HEK293 (cell line): Measurements from ENCODE around the gene EMILIN1.

Experiments used
- BCL11B ChIP-seq: fragments of 450-650 bp; formaldehyde crosslinking; IDR thresholded peaks from 2 replicates; pipeline ENCODE4 v1.5.1; 2016; ENCODE audit warnings: low read depth, missing biosample characterization, missing genetic modification characterization
- BCL6B ChIP-seq: fragments of 450-650 bp; formaldehyde crosslinking; IDR thresholded peaks from 2 replicates; pipeline ENCODE4 v1.5.1; 2017; ENCODE audit warnings: missing biosample characterization, missing genetic modification characterization
- ZBTB6 ChIP-seq: fragments of 450-650 bp; formaldehyde crosslinking; IDR thresholded peaks from 2 replicates; pipeline ENCODE4 v1.5.1; 2017; ENCODE audit warnings: missing biosample characterization, missing genetic modification characterization
- ZNF350 ChIP-seq: fragments of 450-650 bp; formaldehyde crosslinking; IDR thresholded peaks from 2 replicates; pipeline ENCODE4 v1.5.0; 2017; ENCODE audit warnings: missing biosample characterization, mild to moderate bottlenecking, missing genetic modification characterization
- ZNF423 ChIP-seq: fragments of 450-650 bp; formaldehyde crosslinking; IDR thresholded peaks from 2 replicates; pipeline ENCODE4 v1.5.1; 2016; ENCODE audit warnings: missing biosample characterization, missing genetic modification characterization
- ZNF530 ChIP-seq: fragments of 450-650 bp; formaldehyde crosslinking; IDR thresholded peaks from 2 replicates; pipeline ENCODE4 v1.5.1; 2016; ENCODE audit warnings: low read depth, missing biosample characterization, missing genetic modification characterization
- ZNF624 ChIP-seq: fragments of 450-650 bp; formaldehyde crosslinking; IDR thresholded peaks from 2 replicates; pipeline ENCODE4 v1.5.1; 2017; ENCODE audit warnings: missing biosample characterization, missing genetic modification characterization
- ZNF747 ChIP-seq: fragments of 450-650 bp; formaldehyde crosslinking; IDR thresholded peaks from 2 replicates; pipeline ENCODE4 v1.5.1; 2016; ENCODE audit warnings: missing biosample characterization, missing genetic modification characterization
- TF ChIP-seq, protein P1 (sequence below): fragments of 450-650 bp; formaldehyde crosslinking; IDR thresholded peaks from 2 replicates; pipeline ENCODE4 v1.5.1; 2016; ENCODE audit warnings: missing biosample characterization, missing genetic modification characterization
- TF ChIP-seq, protein P2 (sequence below): fragments of 450-650 bp; formaldehyde crosslinking; IDR thresholded peaks from 2 replicates; pipeline ENCODE4; 2016; ENCODE audit warnings: missing biosample characterization, missing genetic modification characterization
- TF ChIP-seq, protein P3 (sequence below): fragments of 450-650 bp; formaldehyde crosslinking; IDR thresholded peaks from 2 replicates; pipeline ENCODE4 v1.5.1; 2016; ENCODE audit warnings: missing biosample characterization, missing genetic modification characterization, low read depth

DNA sequence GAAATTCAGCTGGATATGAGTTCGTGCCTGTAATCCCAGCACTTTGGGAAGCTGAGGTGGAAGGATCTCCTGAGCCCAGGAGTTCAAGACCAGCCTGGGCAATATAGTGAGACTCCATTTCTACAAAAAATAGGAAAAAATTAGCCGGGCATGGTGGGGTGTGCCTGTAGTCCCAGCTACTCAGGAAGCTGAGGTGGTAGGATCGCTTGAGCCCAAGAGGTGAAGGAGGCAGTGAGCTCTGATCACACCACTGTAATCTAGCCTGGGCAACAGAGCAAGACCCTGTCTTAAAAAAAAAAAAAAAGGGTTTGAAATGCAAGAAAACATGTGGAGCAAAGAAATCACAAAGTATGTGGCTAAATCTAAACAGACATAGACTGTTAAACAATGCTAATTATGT, 30.7 kb downstream of the EMILIN1 start:
- TF ChIP-seq, protein P1, sequence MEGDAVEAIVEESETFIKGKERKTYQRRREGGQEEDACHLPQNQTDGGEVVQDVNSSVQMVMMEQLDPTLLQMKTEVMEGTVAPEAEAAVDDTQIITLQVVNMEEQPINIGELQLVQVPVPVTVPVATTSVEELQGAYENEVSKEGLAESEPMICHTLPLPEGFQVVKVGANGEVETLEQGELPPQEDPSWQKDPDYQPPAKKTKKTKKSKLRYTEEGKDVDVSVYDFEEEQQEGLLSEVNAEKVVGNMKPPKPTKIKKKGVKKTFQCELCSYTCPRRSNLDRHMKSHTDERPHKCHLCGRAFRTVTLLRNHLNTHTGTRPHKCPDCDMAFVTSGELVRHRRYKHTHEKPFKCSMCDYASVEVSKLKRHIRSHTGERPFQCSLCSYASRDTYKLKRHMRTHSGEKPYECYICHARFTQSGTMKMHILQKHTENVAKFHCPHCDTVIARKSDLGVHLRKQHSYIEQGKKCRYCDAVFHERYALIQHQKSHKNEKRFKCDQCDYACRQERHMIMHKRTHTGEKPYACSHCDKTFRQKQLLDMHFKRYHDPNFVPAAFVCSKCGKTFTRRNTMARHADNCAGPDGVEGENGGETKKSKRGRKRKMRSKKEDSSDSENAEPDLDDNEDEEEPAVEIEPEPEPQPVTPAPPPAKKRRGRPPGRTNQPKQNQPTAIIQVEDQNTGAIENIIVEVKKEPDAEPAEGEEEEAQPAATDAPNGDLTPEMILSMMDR (tag by site-specific recombination) = no peak
- TF ChIP-seq ZBTB6 (tag by site-specific recombination) (no peak), ZNF747 (tag by site-specific recombination) (no peak), BCL11B (tag by site-specific recombination) (no peak), ZNF530 (tag by site-specific recombination) (no peak), ZNF423 (tag by site-specific recombination) (no peak), BCL6B (tag by site-specific recombination) (no peak), ZNF350 (tag by site-specific recombination) (no peak), ZNF624 (tag by site-specific recombination) (no peak)
- TF ChIP-seq, protein P2, sequence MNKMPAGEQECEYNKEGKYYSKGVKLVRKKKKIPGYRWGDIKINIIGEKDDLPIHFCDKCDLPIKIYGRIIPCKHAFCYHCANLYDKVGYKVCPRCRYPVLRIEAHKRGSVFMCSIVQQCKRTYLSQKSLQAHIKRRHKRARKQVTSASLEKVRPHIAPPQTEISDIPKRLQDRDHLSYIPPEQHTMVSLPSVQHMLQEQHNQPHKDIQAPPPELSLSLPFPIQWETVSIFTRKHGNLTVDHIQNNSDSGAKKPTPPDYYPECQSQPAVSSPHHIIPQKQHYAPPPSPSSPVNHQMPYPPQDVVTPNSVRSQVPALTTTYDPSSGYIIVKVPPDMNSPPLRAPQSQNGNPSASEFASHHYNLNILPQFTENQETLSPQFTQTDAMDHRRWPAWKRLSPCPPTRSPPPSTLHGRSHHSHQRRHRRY = no peak
- TF ChIP-seq, protein P3, sequence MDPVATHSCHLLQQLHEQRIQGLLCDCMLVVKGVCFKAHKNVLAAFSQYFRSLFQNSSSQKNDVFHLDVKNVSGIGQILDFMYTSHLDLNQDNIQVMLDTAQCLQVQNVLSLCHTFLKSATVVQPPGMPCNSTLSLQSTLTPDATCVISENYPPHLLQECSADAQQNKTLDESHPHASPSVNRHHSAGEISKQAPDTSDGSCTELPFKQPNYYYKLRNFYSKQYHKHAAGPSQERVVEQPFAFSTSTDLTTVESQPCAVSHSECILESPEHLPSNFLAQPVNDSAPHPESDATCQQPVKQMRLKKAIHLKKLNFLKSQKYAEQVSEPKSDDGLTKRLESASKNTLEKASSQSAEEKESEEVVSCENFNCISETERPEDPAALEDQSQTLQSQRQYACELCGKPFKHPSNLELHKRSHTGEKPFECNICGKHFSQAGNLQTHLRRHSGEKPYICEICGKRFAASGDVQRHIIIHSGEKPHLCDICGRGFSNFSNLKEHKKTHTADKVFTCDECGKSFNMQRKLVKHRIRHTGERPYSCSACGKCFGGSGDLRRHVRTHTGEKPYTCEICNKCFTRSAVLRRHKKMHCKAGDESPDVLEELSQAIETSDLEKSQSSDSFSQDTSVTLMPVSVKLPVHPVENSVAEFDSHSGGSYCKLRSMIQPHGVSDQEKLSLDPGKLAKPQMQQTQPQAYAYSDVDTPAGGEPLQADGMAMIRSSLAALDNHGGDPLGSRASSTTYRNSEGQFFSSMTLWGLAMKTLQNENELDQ = no peak
